Left ventricle myocardium inferior (tissue), 1 donor: ENCODE measurements around the gene TTLL11. TPM values are rescaled to one million over a fixed set of nuclear protein-coding genes. Genes with fewer than 3 reads are reported as not detected.

ENCODE experiments used
- DNase-seq: peaks from one replicate; pipeline ENCODE4 v3.0.0-alpha.2; 2020
- H3K27ac ChIP-seq: fragments of 200-600 bp; replicated peaks from 2 replicates; pipeline ENCODE4 v1.8.0; 2021
- H3K27me3 ChIP-seq: fragments of 200-600 bp; 2 replicates; pipeline ENCODE4 v1.8.0; 2021; ENCODE audit warnings: low read depth
- H3K36me3 ChIP-seq: fragments of 200-600 bp; 2 replicates; pipeline ENCODE4 v1.8.0; 2021
- H3K4me1 ChIP-seq: fragments of 200-600 bp; 2 replicates; pipeline ENCODE4 v1.8.0; 2021
- H3K4me3 ChIP-seq: fragments of 200-600 bp; 2 replicates; pipeline ENCODE4 v1.8.0; 2021; ENCODE audit warnings: mild to moderate bottlenecking, moderate library complexity
- H3K9me3 ChIP-seq: fragments of 200-600 bp; replicated peaks from 2 replicates; pipeline ENCODE4 v1.8.0; 2021
- CTCF ChIP-seq: fragments of 200-600 bp; IDR thresholded peaks from 2 replicates; pipeline ENCODE4 v1.8.0; 2021; ENCODE audit warnings: antibody characterized with exemption, mild to moderate bottlenecking, borderline replicate concordance
- intact Hi-C: fragments of 100-400 bp; cut with micrococcal nuclease; formaldehyde crosslinking; loops from one replicate; pipeline ENCODE4 v1.11.0; 2022
- total RNA-seq: library from RNA; stranded (reverse); fragmentation: NEBNext Ultra II Directional; extraction: Animal tissue kit (Norgen Biotek cat#: 25700); gene quantifications from one replicate; pipeline ENCODE4 v1.2.1, GENCODE V29; 2021
- donor health status: DM: no; HTN: yes; CAD: no; lungs with severe emphysema.

The TTLL11 gene
- total RNA-seq, 1 donor from 2014 or later = 7.3 TPM

- intact Hi-C loops = no loop called here
- no peak overlapping the region for H3K4me3 ChIP-seq
- no peak for TF ChIP-seq CTCF
Observed at GRCh38 chr9:121926351-121926801, 166.7 kb downstream of the TTLL11 start.

GRCh38 chr9:121925935-121926334 lies 167.2 kb downstream of the TTLL11 start:
- Histone ChIP-seq H3K9me3 (no peaks in the 10 kb centered on the region), H3K4me3 (no peak overlapping the region), H3K27ac (no peak overlapping the region), H3K27me3 (no peaks in the 10 kb centered on the region), H3K4me1 (peaks cover 13% of the 10 kb centered on the region), H3K36me3 (no peaks in the 10 kb centered on the region)
- intact Hi-C loops = no loop called here
- DNase-seq = no peak
- no peak for TF ChIP-seq CTCF

More at GRCh38 chr9:121926351-121926801, 166.7 kb downstream of the TTLL11 start:
- Histone ChIP-seq H3K4me1 (peaks cover 13% of the 10 kb centered on the region), H3K36me3 (no peaks in the 10 kb centered on the region), H3K9me3 (no peaks in the 10 kb centered on the region), H3K27me3 (no peaks in the 10 kb centered on the region), H3K27ac (no peak overlapping the region)
- no peak for DNase-seq

- DNase-seq = no peak
- H3K27me3 ChIP-seq = no peaks in the 10 kb centered on the region
- intact Hi-C loops = no loop called here
- H3K9me3 ChIP-seq = no peaks in the 10 kb centered on the region
- no peak overlapping the region for H3K27ac ChIP-seq
- peaks cover 13% of the 10 kb centered on the region for H3K4me1 ChIP-seq
- no peak for TF ChIP-seq CTCF
- no peaks in the 10 kb centered on the region for H3K36me3 ChIP-seq
- H3K4me3 ChIP-seq = no peak overlapping the region
Observed at GRCh38 chr9:121924700-121925099, 168.4 kb downstream of the TTLL11 start.

- no peaks in the 10 kb centered on the region for H3K9me3 ChIP-seq
Observed at GRCh38 chr9:121921444-121921843, 171.7 kb downstream of the TTLL11 start.

GRCh38 chr9:121917375-121918335 lies 175.5 kb downstream of the TTLL11 start:
- intact Hi-C loops = no loop called here
- no peak for TF ChIP-seq CTCF
- H3K4me1 ChIP-seq = peaks cover 6% of the 10 kb centered on the region
- no peak overlapping the region for H3K4me3 ChIP-seq
- DNase-seq = no peak
- no peaks in the 10 kb centered on the region for H3K36me3 ChIP-seq
- H3K27me3 ChIP-seq = no peaks in the 10 kb centered on the region
- H3K27ac ChIP-seq = no peak overlapping the region
- H3K9me3 ChIP-seq = no peaks in the 10 kb centered on the region

More at GRCh38 chr9:121921444-121921843, 171.7 kb downstream of the TTLL11 start:
- Histone ChIP-seq H3K27ac (no peak overlapping the region), H3K4me3 (no peak overlapping the region), H3K27me3 (no peaks in the 10 kb centered on the region), H3K36me3 (no peaks in the 10 kb centered on the region), H3K4me1 (peaks cover 11% of the 10 kb centered on the region)
- intact Hi-C loops = no loop called here
- no peak for DNase-seq
- TF ChIP-seq CTCF = no peak
